Measurements from ENCODE around the gene PPME1. TPM values are rescaled to one million over a fixed set of nuclear protein-coding genes. Genes with fewer than 3 reads are reported as not detected.

The PPME1 gene
- total RNA-seq (2021) = 39.4 and 40.7 TPM in 2 replicates
- long read RNA-seq, transcript PPME1-202 (14 exons, 2,496 nt) = minor isoform, 6 of 386 reads
- long read RNA-seq, transcript PPME1-201 (14 exons, 2,677 nt) = major isoform, 348 of 386 reads
- long read RNA-seq, partial matches to known transcripts = 8 of 386 reads
- long read RNA-seq, other reads (novel, unspliced or antisense) = 22 of 386 reads

- Histone ChIP-seq H2BK12ac (ENCODE audit: insufficient read length, low read depth, low read length) (no peak within 1 kb of the TSS), H3K27me3 (ENCODE audit: insufficient read depth, low read length) (no peaks in the 10 kb centered on the region), H3K23me2 (ENCODE audit: insufficient read length, low read depth, low read length, poor library complexity, severe bottlenecking) (peaks cover 19% of the 10 kb centered on the region), H3K4me1 (ENCODE audit: insufficient read depth, low read length) (peaks cover 2% of the 10 kb centered on the region; the same call in 1 of the 2 replicates), H2BK120ac (ENCODE audit: low read depth, low read length, poor library complexity, severe bottlenecking) (no peak within 1 kb of the TSS), H3K23ac (ENCODE audit: insufficient read length, low read depth, low read length) (peak within 1 kb of the TSS; percentile 52), H2BK15ac (ENCODE audit: low read depth, low read length) (no peak within 1 kb of the TSS), H2AK5ac (ENCODE audit: insufficient read length, low read length) (no peak within 1 kb of the TSS), H2BK20ac (ENCODE audit: low read depth, low read length, poor library complexity, severe bottlenecking) (no peak within 1 kb of the TSS), H4K20me1 (ENCODE audit: control insufficient read depth, insufficient read depth, insufficient read length) (no peaks in the 10 kb centered on the region), H3K27ac (ENCODE audit: insufficient read length, low read depth, low read length) (no peak within 1 kb of the TSS), H3K4ac (ENCODE audit: low read depth, low read length) (no peak within 1 kb of the TSS), H2AFZ (ENCODE audit: low read length) (no peak within 1 kb of the TSS), H3K9me3 (ENCODE audit: control insufficient read depth, low read depth, low read length) (no peaks in the 10 kb centered on the region), H3K79me2 (ENCODE audit: insufficient read depth, low read length) (peaks cover 8% of the 10 kb centered on the region; the same call in 1 of the 2 replicates), H3T11ph (ENCODE audit: low read length) (no peak within 1 kb of the TSS), H2BK5ac (ENCODE audit: insufficient read length, low read length) (no peak within 1 kb of the TSS), H4K5ac (ENCODE audit: insufficient read length, low read depth, low read length) (peak within 1 kb of the TSS; percentile 1), H3K18ac (ENCODE audit: insufficient read length, low read depth, low read length) (peak within 1 kb of the TSS; percentile 71), H3K56ac (ENCODE audit: insufficient read length, low read depth, low read length) (no peak within 1 kb of the TSS), H4K8ac (replicated peaks; ENCODE audit: insufficient read length, low read depth, low read length) (no peak within 1 kb of the TSS), H4K91ac (ENCODE audit: insufficient read length, low read depth, low read length) (no peak within 1 kb of the TSS), H3K9ac (ENCODE audit: extremely low read depth, insufficient read length, low read length) (peak within 1 kb of the TSS; percentile 80), H3K4me2 (ENCODE audit: insufficient read depth, insufficient read length, low read length) (peak within 1 kb of the TSS; percentile 98), H3K79me1 (ENCODE audit: insufficient read depth, low read depth, low read length, poor library complexity, severe bottlenecking) (peaks cover 5% of the 10 kb centered on the region), H3K14ac (ENCODE audit: insufficient read depth, low read length) (peak within 1 kb of the TSS; percentile 53)
- peak; percentile 100 for DNase-seq
- no CpG with 5 or more reads among the region's 68 CpGs for WGBS (ENCODE audit: extremely low coverage, insufficient read length, low lambda C conversion rate)
- peaks cover 3% of the 10 kb centered on the region in 2 experiments for H3K4me1 Mint-ChIP-seq
- no peaks in the 10 kb centered on the region for H3K9me3 Mint-ChIP-seq
- H3K36me3 Mint-ChIP-seq (ENCODE audit: insufficient read depth in 1 of 3, low read depth in 3 of 3) = peaks cover 4 to 20% (median 18%) of the 10 kb centered on the region in 3 experiments; a peak in 6 of 7 replicates
- no peak; the same call in 2 of the 3 replicates for TF ChIP-seq CTCF (conservative IDR thresholded peaks at IDR 0.05)
- no peak within 1 kb of the TSS for H3K4me3 Mint-ChIP-seq
- no peak within 1 kb of the TSS for H3K27ac Mint-ChIP-seq
- H3K27me3 Mint-ChIP-seq (ENCODE audit: low read depth) = no peaks in the 10 kb centered on the region
These were observed at the start of gene PPME1, which contains the start of gene C2CD3 for GRCh38 chr11:74170694-74171629. PPME1 (plus strand) TSS chr11:74171289; CDS start chr11:74171422, 133 bp downstream. C2CD3 (minus strand) TSS chr11:74171002; CDS start chr11:74170792, 210 bp downstream.
